SK-N-SH (cell line): ENCODE results near the gene ADAMTS6.

Experiments used
- EP300 ChIP-seq, 2 experiments: IDR thresholded peaks; 2 replicates each; pipeline versions ENCODE4 v1.4.0 to v1.6.1; 2012; ENCODE audit warnings: borderline replicate concordance in 1 of 2, low read depth in 1 of 2, low read length in 1 of 2
- EZH2phosphoT487 ChIP-seq: fragments of 200-600 bp; sonication (generic); IDR thresholded peaks from 2 replicates; pipeline ENCODE4 v1.6.1; 2017; ENCODE audit warnings: low read depth, mixed run types, mild to moderate bottlenecking, antibody characterized with exemption, moderate library complexity, borderline replicate concordance
- FOXM1 ChIP-seq: IDR thresholded peaks from 2 replicates; pipeline ENCODE4 v1.4.0; 2012; ENCODE audit warnings: low read depth, mild to moderate bottlenecking
- GABPA ChIP-seq: IDR thresholded peaks from 2 replicates; pipeline ENCODE4 v1.4.0; 2012; ENCODE audit warnings: low read depth, mild to moderate bottlenecking
- JUND ChIP-seq: IDR thresholded peaks from 2 replicates; pipeline ENCODE4 v1.4.0; 2012
- POLR2AphosphoS5 ChIP-seq: IDR thresholded peaks from 2 replicates; pipeline ENCODE4 v1.6.1; 2012; ENCODE audit warnings: low read depth, low read length
- RCOR1 ChIP-seq: fragments of 150-350 bp; IDR thresholded peaks from 2 replicates; pipeline ENCODE4 v1.6.1; 2017; ENCODE audit warnings: antibody characterized with exemption, low read length
- RFX5 ChIP-seq: IDR thresholded peaks from 2 replicates; pipeline ENCODE4 v1.6.1; 2012; ENCODE audit warnings: mild to moderate bottlenecking, improper control_type of control experiment, low read length
- TCF12 ChIP-seq: IDR thresholded peaks from 2 replicates; pipeline ENCODE4 v1.4.0; 2012
- YY1 ChIP-seq: IDR thresholded peaks from 2 replicates; pipeline ENCODE4 v1.4.0; 2012; ENCODE audit warnings: low read depth, mild to moderate bottlenecking
- TF ChIP-seq, protein P1 (sequence below): fragments of 200-600 bp; sonication (generic); IDR thresholded peaks from 2 replicates; pipeline ENCODE4 v1.6.1; 2017; ENCODE audit warnings: antibody characterized with exemption, mild to moderate bottlenecking, moderate library complexity
- TF ChIP-seq, protein P2 (sequence below): fragments of 150-350 bp; IDR thresholded peaks from 2 replicates; pipeline ENCODE4 v1.6.1; 2016; ENCODE audit warnings: mild to moderate bottlenecking, low read depth, low read length
- TF ChIP-seq, protein P3 (sequence below): IDR thresholded peaks from 2 replicates; pipeline ENCODE4 v1.4.0; 2012; ENCODE audit warnings: low read depth, borderline replicate concordance
- TF ChIP-seq, protein P4 (sequence below): IDR thresholded peaks from 2 replicates; pipeline ENCODE4 v1.6.1; 2012; ENCODE audit warnings: mild to moderate bottlenecking, low read depth, low read length, moderate library complexity

DNA sequence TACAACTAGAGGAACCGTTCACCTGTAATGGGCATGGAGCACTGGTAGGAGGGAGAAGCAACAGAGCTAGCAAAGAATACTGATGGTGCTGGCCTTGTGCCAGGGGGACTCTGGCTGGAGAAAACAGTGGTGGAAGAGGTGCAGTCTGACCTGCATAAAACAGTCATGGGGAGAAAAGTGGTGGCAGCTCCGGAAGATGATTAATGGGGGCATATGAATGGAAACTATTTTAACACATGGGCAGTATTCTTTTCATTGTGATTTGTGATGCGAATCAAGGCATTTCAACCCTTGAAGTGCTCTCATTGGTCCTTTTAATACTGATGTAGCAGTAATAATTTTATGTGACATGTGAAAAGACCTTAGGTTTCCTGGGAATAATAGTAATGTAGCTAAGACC lies 219.6 kb downstream of the ADAMTS6 start:
- TF ChIP-seq, protein P1, sequence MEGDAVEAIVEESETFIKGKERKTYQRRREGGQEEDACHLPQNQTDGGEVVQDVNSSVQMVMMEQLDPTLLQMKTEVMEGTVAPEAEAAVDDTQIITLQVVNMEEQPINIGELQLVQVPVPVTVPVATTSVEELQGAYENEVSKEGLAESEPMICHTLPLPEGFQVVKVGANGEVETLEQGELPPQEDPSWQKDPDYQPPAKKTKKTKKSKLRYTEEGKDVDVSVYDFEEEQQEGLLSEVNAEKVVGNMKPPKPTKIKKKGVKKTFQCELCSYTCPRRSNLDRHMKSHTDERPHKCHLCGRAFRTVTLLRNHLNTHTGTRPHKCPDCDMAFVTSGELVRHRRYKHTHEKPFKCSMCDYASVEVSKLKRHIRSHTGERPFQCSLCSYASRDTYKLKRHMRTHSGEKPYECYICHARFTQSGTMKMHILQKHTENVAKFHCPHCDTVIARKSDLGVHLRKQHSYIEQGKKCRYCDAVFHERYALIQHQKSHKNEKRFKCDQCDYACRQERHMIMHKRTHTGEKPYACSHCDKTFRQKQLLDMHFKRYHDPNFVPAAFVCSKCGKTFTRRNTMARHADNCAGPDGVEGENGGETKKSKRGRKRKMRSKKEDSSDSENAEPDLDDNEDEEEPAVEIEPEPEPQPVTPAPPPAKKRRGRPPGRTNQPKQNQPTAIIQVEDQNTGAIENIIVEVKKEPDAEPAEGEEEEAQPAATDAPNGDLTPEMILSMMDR: no peak
- no peak for TF ChIP-seq TCF12
- no peak for TF ChIP-seq JUND
- TF ChIP-seq, protein P2, sequence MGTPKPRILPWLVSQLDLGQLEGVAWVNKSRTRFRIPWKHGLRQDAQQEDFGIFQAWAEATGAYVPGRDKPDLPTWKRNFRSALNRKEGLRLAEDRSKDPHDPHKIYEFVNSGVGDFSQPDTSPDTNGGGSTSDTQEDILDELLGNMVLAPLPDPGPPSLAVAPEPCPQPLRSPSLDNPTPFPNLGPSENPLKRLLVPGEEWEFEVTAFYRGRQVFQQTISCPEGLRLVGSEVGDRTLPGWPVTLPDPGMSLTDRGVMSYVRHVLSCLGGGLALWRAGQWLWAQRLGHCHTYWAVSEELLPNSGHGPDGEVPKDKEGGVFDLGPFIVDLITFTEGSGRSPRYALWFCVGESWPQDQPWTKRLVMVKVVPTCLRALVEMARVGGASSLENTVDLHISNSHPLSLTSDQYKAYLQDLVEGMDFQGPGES: no peak
- TF ChIP-seq EZH2phosphoT487: no peak
- TF ChIP-seq FOXM1: no peak
- TF ChIP-seq, protein P3, sequence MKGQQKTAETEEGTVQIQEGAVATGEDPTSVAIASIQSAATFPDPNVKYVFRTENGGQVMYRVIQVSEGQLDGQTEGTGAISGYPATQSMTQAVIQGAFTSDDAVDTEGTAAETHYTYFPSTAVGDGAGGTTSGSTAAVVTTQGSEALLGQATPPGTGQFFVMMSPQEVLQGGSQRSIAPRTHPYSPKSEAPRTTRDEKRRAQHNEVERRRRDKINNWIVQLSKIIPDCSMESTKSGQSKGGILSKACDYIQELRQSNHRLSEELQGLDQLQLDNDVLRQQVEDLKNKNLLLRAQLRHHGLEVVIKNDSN: no peak
- TF ChIP-seq RFX5: no peak
- no peak for TF ChIP-seq GABPA
- TF ChIP-seq RCOR1: no peak
- TF ChIP-seq POLR2AphosphoS5: no peak
- no peak for TF ChIP-seq YY1
- no peak for TF ChIP-seq EP300 (IDR thresholded peaks at IDR 0.05; ENCODE audit: borderline replicate concordance in 1 of 2, low read depth in 1 of 2, low read length in 1 of 2)
- TF ChIP-seq, protein P4, sequence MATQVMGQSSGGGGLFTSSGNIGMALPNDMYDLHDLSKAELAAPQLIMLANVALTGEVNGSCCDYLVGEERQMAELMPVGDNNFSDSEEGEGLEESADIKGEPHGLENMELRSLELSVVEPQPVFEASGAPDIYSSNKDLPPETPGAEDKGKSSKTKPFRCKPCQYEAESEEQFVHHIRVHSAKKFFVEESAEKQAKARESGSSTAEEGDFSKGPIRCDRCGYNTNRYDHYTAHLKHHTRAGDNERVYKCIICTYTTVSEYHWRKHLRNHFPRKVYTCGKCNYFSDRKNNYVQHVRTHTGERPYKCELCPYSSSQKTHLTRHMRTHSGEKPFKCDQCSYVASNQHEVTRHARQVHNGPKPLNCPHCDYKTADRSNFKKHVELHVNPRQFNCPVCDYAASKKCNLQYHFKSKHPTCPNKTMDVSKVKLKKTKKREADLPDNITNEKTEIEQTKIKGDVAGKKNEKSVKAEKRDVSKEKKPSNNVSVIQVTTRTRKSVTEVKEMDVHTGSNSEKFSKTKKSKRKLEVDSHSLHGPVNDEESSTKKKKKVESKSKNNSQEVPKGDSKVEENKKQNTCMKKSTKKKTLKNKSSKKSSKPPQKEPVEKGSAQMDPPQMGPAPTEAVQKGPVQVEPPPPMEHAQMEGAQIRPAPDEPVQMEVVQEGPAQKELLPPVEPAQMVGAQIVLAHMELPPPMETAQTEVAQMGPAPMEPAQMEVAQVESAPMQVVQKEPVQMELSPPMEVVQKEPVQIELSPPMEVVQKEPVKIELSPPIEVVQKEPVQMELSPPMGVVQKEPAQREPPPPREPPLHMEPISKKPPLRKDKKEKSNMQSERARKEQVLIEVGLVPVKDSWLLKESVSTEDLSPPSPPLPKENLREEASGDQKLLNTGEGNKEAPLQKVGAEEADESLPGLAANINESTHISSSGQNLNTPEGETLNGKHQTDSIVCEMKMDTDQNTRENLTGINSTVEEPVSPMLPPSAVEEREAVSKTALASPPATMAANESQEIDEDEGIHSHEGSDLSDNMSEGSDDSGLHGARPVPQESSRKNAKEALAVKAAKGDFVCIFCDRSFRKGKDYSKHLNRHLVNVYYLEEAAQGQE: no peak
